22Rv1 (cell line): Measurements from ENCODE around the gene CCSER1.

Experiments used
- CTCF ChIP-seq: fragments of 450-650 bp; IDR thresholded peaks from 2 replicates; pipeline ENCODE4 v1.5.1; 2017; ENCODE audit warnings: mild to moderate bottlenecking
- ZFX ChIP-seq: fragments of 450-650 bp; IDR thresholded peaks from 2 replicates; pipeline ENCODE4 v1.6.1; 2017; ENCODE audit warnings: antibody characterized with exemption, borderline replicate concordance

- no peak for TF ChIP-seq CTCF
- no peak for TF ChIP-seq ZFX
These were observed 901.0 kb downstream of the CCSER1 start for GRCh38 chr4:91028228-91028627.
